Coronary artery (tissue), 2 donors: ENCODE results near the gene CBR1.
A peak's percentile ranks its signal among the peaks of the same experiment; 100 is the strongest.

ENCODE experiments used
- DNase-seq: peaks from one replicate; pipeline ENCODE4 v3.0.0-alpha.2; 2017; ENCODE audit warnings: low spot score
- H3K27ac ChIP-seq, 2 donors: fragments of 200-600 bp; sonication (generic); one replicate each; pipeline ENCODE4 v1.5.1; 2016 to 2019
- H3K4me3 ChIP-seq: fragments of 200-600 bp; sonication (generic); 2 replicates; pipeline ENCODE4 v1.5.1; 2016; ENCODE audit warnings: mild to moderate bottlenecking, moderate library complexity
- TF ChIP-seq, protein P1 (sequence below): fragments of 200-600 bp; sonication (generic); IDR thresholded peaks from one replicate; pipeline ENCODE4 v1.5.1; 2019; ENCODE audit warnings: antibody characterized with exemption

CBR1 gene

DNA sequence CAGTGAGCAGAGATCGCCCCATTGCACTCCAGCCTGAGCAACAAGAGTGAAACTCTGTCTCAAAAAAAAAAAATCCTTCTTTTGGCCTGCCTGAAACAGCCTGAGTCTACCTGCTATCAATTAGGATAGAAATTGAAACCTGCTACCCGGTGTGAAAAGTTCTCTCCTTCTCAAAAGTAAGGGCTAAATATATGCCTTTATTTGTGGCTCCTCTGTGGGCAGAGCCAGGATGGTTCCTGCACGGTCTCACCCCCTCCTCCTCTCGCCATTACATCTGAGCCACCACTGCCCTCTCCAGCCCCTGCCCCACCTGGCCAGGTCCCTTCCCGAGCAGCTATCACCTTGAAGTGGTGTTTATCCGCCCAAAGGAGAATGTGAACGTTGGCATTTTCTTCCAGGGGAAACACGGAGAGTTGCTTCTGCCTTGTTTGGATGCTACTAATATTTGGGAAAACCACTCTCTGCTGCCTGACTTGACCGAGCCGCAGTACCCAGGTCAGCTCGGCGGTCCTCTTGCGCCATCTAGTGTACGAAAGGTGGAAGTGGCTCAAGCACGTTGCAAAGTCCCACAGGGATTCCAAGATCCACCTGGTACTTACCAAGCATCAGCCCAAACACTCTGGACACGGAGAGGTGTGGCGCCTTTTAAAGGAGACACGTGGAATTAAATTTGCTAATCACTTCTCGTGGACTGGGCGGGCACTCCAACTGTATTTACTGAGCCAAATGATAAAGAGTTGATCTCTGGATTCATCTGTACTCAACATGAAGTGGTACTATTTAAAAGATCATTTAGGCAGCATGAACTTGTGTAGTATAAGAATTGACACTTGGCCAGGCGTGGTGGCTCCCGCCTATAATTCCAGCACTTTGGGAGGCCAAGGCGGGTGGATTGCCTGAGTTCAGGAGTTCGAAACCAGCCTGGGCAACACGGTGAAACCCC, 41.4 kb upstream of the CBR1 start:
- Histone ChIP-seq H3K27ac (no peak overlapping the region), H3K4me3 (peak overlapping the region; percentile 40)
- DNase-seq = peak; percentile 83
- TF ChIP-seq, protein P1, sequence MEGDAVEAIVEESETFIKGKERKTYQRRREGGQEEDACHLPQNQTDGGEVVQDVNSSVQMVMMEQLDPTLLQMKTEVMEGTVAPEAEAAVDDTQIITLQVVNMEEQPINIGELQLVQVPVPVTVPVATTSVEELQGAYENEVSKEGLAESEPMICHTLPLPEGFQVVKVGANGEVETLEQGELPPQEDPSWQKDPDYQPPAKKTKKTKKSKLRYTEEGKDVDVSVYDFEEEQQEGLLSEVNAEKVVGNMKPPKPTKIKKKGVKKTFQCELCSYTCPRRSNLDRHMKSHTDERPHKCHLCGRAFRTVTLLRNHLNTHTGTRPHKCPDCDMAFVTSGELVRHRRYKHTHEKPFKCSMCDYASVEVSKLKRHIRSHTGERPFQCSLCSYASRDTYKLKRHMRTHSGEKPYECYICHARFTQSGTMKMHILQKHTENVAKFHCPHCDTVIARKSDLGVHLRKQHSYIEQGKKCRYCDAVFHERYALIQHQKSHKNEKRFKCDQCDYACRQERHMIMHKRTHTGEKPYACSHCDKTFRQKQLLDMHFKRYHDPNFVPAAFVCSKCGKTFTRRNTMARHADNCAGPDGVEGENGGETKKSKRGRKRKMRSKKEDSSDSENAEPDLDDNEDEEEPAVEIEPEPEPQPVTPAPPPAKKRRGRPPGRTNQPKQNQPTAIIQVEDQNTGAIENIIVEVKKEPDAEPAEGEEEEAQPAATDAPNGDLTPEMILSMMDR = peak; percentile 96

DNA sequence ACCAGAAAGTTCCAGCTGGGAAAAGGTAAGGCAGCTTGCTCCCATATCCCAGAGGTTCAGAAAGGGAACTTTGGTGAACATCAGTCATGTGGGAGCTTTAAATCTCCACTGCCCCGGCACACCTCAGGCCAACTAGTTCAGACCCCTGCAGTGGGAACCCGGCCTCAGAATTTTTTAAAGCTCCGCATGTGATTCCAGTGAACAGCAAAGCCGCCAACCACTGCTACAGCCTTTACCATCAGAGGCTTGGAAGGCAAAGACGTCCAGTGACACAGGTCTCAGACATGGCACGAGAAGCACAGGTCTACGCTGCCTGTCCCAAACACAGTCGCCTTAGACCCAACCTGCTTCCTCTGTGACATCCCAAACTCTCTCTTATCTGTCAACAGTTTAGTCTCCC, 40.5 kb upstream of the CBR1 start:
- no peak overlapping the region for H3K27ac ChIP-seq
- DNase-seq = no peak
- TF ChIP-seq, protein P1 = no peak
- H3K4me3 ChIP-seq = no peak overlapping the region

DNA sequence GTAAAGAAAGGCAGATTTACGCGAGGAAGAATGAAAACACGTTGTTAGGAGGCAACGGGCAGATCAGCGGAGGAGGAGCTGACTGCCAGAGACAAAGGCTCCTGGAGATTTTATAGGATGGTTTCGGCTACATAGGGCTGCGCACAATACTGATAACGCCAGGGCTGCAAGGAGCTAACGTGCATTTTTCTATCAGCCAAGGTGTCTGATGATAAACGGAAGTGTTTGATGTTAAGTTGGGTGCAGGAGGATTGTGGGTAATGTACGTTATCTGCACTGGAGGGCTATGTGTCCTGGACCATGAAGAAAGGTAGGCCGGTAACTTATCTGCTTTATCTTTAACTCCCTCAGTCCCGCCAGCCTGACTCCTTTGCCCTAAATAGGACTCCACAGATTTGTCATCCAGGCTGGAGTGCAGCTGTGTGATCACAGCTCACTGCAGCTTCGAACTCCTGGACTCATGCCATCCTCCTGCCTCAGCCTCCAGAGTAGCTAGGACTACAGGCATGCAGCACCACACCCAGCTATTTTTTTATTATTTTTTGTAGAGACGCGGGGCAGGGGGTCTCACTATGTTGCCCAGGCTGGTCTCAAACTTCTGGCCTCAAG, 39.1 kb upstream of the CBR1 start:
- TF ChIP-seq, protein P1 = no peak
- H3K4me3 ChIP-seq = no peak overlapping the region
- H3K27ac ChIP-seq = no peak overlapping the region
- no peak for DNase-seq

DNA sequence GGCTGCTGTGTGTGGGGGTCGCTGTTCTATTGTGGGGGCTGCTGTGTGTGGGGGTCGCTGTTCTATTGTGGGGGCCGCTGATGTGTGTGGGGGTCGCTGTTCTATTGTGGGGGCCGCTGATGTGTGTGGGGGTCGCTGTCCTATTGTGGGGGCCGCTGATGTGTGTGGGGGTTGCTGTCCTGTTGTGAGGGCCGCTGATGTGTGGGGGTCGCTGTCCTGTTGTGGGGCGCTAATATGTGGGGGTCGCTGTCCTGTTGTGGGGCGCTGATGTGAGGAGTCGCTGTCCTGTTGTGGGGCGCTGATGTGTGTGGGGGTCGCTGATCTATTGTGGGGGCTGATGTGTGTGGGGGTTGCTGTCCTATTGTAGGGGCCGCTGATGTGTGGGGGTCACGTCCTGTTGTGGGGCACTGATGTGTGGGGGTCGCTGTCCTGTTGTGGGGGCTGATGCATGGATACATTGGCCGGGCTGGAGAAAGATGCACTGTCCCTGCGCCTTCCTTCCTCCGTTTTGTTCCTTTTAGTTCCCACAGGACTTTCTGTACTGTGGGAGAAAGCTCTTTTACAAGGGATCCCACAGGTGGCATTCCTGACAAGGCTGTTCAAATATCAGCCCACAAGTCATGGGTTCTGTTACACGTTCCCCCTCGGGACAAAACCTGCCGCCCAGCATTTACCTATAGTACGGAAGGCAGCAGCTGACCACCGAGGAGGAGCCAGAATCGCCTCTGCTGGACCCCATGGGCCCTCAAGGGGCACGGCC, 37.0 kb upstream of the CBR1 start:
- Histone ChIP-seq H3K27ac (no peak overlapping the region), H3K4me3 (no peak overlapping the region)
- TF ChIP-seq, protein P1 = no peak
- no peak for DNase-seq

DNA sequence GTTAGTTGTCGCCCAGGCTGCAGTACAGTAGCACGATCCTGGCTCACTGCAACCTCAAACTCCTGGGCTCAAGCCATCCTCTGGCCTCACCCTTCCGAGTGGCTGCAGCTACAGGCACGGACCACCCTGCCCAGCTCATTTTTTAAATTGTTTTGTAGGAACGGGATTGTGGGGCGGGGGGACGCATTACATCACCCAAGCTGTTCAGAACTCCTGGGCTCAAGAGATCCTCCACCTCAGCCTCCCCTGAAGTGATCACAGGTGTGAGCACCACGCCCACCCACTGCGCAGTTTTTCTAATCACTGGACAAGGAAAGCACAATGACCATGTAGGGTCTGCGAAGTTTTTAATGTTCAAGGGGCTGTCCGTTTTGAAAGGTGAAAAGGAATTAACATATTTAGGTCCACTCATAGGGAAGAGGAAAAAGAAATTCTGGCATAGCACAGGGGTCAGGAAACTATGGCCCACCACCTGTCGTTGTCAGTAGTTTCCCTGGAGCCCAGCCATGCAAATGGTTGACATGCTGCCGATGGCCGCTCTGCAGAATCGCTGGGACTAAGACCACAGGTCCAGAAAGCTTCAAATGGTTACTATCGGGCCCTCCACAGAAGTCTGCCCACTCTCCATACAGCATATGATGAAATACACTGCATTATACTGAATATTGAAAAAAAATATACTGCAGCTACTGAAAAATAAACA, 35.5 kb upstream of the CBR1 start:
- H3K4me3 ChIP-seq = no peak overlapping the region
- TF ChIP-seq, protein P1 = no peak
- H3K27ac ChIP-seq = no peak overlapping the region
- no peak for DNase-seq

DNA sequence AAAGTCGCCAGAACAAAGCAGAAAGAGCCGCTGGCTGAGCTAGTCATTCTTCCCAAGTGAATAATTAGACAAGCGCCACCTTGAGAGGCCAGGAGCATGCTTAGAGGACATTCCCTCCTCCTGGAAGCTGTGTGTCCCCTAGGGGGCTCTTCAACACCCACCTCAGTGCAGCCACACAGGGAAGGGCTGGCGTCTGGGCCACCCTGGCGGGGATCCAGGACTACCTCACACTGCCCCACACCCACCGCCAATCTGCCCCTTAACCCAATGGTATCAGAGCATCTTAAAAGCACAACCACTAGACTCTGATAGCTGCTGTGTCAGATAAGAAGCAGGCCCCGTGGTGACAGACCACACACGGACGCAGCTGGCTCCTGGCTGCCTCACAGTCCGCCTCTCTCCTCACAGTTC, 34.4 kb upstream of the CBR1 start:
- H3K27ac ChIP-seq = no peak overlapping the region
- TF ChIP-seq, protein P1 = no peak
- no peak for DNase-seq
- H3K4me3 ChIP-seq = no peak overlapping the region
